Smooth muscle cell (in vitro differentiated cells): ENCODE results near the gene MFF. TPM values are rescaled to one million over a fixed set of nuclear protein-coding genes. Genes with fewer than 3 reads are reported as not detected.

Experiments used
- DNase-seq: peaks from one replicate; lab custom pipeline; 2025; ENCODE audit not compliant: unreplicated experiment; lab: John Stamatoyannopoulos, UW
- H2AFZ ChIP-seq: fragments of 200-600 bp; sonication (generic); 2 replicates; pipeline ENCODE4 v1.6.0; 2016; ENCODE audit warnings: antibody characterized with exemption, low read depth, mild to moderate bottlenecking
- H3F3A ChIP-seq: fragments of 200-600 bp; sonication (generic); 2 replicates; pipeline ENCODE4 v1.6.0; 2017; ENCODE audit warnings: antibody characterized with exemption, low read depth
- H3K27ac ChIP-seq: fragments of 200-600 bp; sonication (generic); 2 replicates; pipeline ENCODE4 v1.5.1; 2016; ENCODE audit warnings: low read depth, mild to moderate bottlenecking
- H3K27me3 ChIP-seq: fragments of 200-600 bp; sonication (generic); 2 replicates; pipeline ENCODE4 v1.6.1; 2016; ENCODE audit warnings: low read depth, mild to moderate bottlenecking
- H3K36me3 ChIP-seq: fragments of 200-600 bp; sonication (generic); 2 replicates; pipeline ENCODE4 v1.5.1; 2016; ENCODE audit warnings: low read depth
- H3K4me1 ChIP-seq: fragments of 200-600 bp; sonication (generic); 2 replicates; pipeline ENCODE4 v1.5.1; 2016; ENCODE audit warnings: low read depth
- H3K4me2 ChIP-seq: fragments of 200-600 bp; sonication (generic); 2 replicates; pipeline ENCODE4 v1.6.0; 2016; ENCODE audit warnings: mild to moderate bottlenecking
- H3K4me3 ChIP-seq: fragments of 200-600 bp; sonication (generic); 2 replicates; pipeline ENCODE4 v1.5.1; 2016; ENCODE audit warnings: mild to moderate bottlenecking
- H3K79me2 ChIP-seq: fragments of 200-600 bp; sonication (generic); 2 replicates; pipeline ENCODE4 v1.6.0; 2016; ENCODE audit warnings: low read depth, mild to moderate bottlenecking
- H3K9ac ChIP-seq: fragments of 200-600 bp; sonication (generic); 2 replicates; pipeline ENCODE4 v1.6.0; 2016; ENCODE audit warnings: low read depth
- H3K9me3 ChIP-seq: fragments of 200-600 bp; sonication (generic); replicated peaks from 2 replicates; pipeline ENCODE4 v1.5.1; 2016; ENCODE audit warnings: low read depth
- H4K20me1 ChIP-seq: fragments of 200-600 bp; sonication (generic); 2 replicates; pipeline ENCODE4 v1.6.0; 2016; ENCODE audit warnings: low read depth
- CTCF ChIP-seq: fragments of 200-600 bp; sonication (generic); IDR thresholded peaks from 2 replicates; pipeline ENCODE4 v1.5.1; 2017; ENCODE audit warnings: borderline replicate concordance, mild to moderate bottlenecking, antibody characterized with exemption; ENCODE audit not compliant: insufficient read depth, poor library complexity, severe bottlenecking
- WGBS: methylation state at CpG from one replicate; pipeline ENCODE4 v1.1.7; 2016; ENCODE audit warnings: low lambda C conversion rate; 5-methylcytosine and 5-hydroxymethylcytosine counted together
- polyA plus RNA-seq: library from polyadenylated mRNA; unstranded; fragments of >200 nt; fragmentation: Nextera tagmentation; extraction: Ambion mirVana; gene quantifications from 2 replicates; pipeline ENCODE4 v1.2.1, GENCODE V29; 2016
- total RNA-seq: library from RNA; depleted of rRNA; stranded (reverse); fragments of >200 nt; gene quantifications from 2 replicates; pipeline ENCODE4 v1.2.3, GENCODE V29; 2014

Gene MFF
- total and polyA plus RNA-seq, 2 experiments from 2014 or later = 106 to 121 TPM

- WGBS = 79% methylated on average over 3 of the region's 3 CpGs
- H4K20me1 ChIP-seq = no peaks in the 10 kb centered on the region
- no peak for TF ChIP-seq CTCF
- H3K79me2 ChIP-seq = no peaks in the 10 kb centered on the region
- no peak for DNase-seq
- H3F3A ChIP-seq = no peaks in the 10 kb centered on the region
- H3K36me3 ChIP-seq = no peaks in the 10 kb centered on the region
- H3K4me1 ChIP-seq = no peaks in the 10 kb centered on the region
- no peak overlapping the region for H2AFZ ChIP-seq
- no peak overlapping the region for H3K4me2 ChIP-seq
- no peaks in the 10 kb centered on the region for H3K27me3 ChIP-seq
- no peak overlapping the region for H3K27ac ChIP-seq
- H3K9ac ChIP-seq = no peak overlapping the region
- no peaks in the 10 kb centered on the region for H3K9me3 ChIP-seq
- no peak overlapping the region for H3K4me3 ChIP-seq
These were observed 28.2 kb upstream of the MFF start for GRCh38 chr2:227296671-227297405.

GRCh38 chr2:227301523-227301922, 23.5 kb upstream of the MFF start:
- TF ChIP-seq CTCF = no peak
- no peaks in the 10 kb centered on the region for H3K4me1 ChIP-seq
- no peaks in the 10 kb centered on the region for H3K27me3 ChIP-seq
- 96% methylated on average over 1 of the region's 1 CpG for WGBS
- no peak overlapping the region for H3K9ac ChIP-seq
- H4K20me1 ChIP-seq = no peaks in the 10 kb centered on the region
- H3K79me2 ChIP-seq = no peaks in the 10 kb centered on the region
- H3F3A ChIP-seq = no peaks in the 10 kb centered on the region
- H3K4me3 ChIP-seq = no peak overlapping the region
- H3K4me2 ChIP-seq = no peak overlapping the region
- no peak overlapping the region for H3K27ac ChIP-seq
- H3K9me3 ChIP-seq = no peaks in the 10 kb centered on the region
- H3K36me3 ChIP-seq = no peaks in the 10 kb centered on the region
- no peak for DNase-seq
- H2AFZ ChIP-seq = no peak overlapping the region

- Histone ChIP-seq H4K20me1 (no peaks in the 10 kb centered on the region), H3K79me2 (no peaks in the 10 kb centered on the region), H2AFZ (no peak overlapping the region), H3K36me3 (no peaks in the 10 kb centered on the region), H3K4me3 (no peak overlapping the region), H3F3A (no peaks in the 10 kb centered on the region), H3K4me1 (no peaks in the 10 kb centered on the region), H3K4me2 (no peak overlapping the region), H3K9ac (no peak overlapping the region), H3K27me3 (no peaks in the 10 kb centered on the region), H3K9me3 (no peaks in the 10 kb centered on the region), H3K27ac (no peak overlapping the region)
- WGBS = over 99% methylated on average over 4 of the region's 4 CpGs
- DNase-seq = no peak
- no peak for TF ChIP-seq CTCF
These were observed 16.3 kb upstream of the MFF start for GRCh38 chr2:227308784-227309183.

DNA sequence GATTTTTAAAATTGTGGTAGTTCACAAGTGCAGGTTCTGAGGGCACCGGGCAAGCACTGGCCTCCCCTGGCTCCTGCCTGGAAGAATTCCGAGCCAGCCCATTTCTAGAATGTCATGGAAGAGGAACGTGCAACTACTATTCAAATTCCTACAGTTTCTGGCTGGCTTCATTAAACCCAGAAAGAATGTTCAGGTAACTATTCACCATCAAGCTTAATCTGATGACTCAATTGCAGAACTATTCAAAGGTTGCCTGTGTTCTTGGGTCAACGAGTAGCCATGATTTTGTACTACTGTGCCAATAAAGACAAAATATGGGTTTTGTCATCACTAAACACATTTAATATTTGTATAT, 14.3 kb upstream of the MFF start:
- no peak overlapping the region for H3K9ac ChIP-seq
- no peaks in the 10 kb centered on the region for H3K9me3 ChIP-seq
- DNase-seq = no peak
- TF ChIP-seq CTCF = no peak
- H3K36me3 ChIP-seq = no peaks in the 10 kb centered on the region
- no peaks in the 10 kb centered on the region for H3F3A ChIP-seq
- no peak overlapping the region for H3K4me3 ChIP-seq
- no peaks in the 10 kb centered on the region for H3K79me2 ChIP-seq
- no peak overlapping the region for H3K27ac ChIP-seq
- WGBS = 70% methylated on average over 4 of the region's 4 CpGs
- H2AFZ ChIP-seq = no peak overlapping the region
- no peaks in the 10 kb centered on the region for H4K20me1 ChIP-seq
- H3K27me3 ChIP-seq = no peaks in the 10 kb centered on the region
- H3K4me1 ChIP-seq = no peaks in the 10 kb centered on the region
- H3K4me2 ChIP-seq = no peak overlapping the region
